HPDE6-E6E7 (cell line): Measurements from ENCODE around the gene FAM90A1.
A peak's percentile ranks its signal among the peaks of the same experiment; 100 is the strongest.
"Not testable (repeated sequence)": the region's sequence is repeated elsewhere in the genome, so short reads cannot be mapped to it uniquely, and the experiment has no call there.

Experiments used
- DNase-seq: peaks from one replicate; pipeline ENCODE4 v3.0.0; 2011; ENCODE audit warnings: missing footprints; ENCODE audit errors: extremely low spot score

FAM90A1 gene

DNA sequence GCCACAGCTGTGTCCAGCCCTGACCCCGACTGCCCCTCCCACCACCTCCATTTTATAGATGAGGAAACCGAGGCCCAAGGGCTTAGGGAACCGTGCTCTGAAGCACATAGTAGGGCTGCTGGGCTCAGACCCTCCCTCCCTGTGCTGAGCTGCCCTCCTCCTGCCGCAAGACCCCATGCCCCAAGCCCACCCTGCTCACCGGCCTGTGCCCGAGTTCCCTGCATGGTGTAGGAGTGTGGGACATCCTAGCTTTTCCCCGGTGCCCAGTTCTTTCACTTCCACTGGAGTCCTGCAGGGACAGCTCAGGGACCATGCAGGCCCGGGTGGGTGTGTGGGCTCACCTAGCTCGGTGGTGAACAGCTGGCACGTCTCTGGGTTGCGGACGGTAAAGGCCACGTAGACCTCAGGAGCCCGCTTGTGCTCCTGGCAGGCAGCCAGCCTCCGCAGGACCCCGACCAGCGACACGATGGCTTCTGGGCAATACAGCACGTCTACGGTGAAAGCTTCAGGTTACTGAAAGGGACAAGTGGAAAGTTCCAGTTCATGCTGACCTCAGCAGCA lies 6.6 kb upstream of the FAM90A1 start:
- DNase-seq = not testable (repeated sequence)

DNA sequence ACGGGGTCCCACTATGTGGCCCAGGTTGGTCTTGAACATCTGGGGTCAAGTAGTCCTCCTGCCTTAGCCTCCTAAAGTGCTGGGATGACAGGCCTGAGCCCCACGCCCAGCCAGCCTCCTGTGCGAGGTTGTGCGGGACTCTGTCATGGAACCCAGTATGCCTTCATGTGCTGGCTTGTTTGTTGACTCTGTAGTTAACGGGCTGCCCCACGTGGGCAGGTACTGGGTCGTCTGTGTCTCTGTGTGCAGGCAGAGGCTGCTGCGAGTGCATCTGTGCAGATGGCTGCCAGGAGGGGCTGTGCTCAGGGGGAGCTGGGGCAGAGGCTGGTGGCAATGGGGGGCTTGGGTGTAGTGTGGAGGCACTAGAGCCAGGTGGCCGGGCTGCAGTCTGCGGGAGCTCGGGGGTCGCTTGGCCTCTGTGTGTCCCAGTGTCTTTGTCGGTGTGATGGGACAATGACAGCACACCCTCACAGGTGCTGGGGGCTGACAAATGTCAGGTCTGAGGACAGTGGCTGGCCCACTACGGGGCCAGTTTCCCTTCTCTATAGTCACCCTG lies 6.0 kb upstream of the FAM90A1 start:
- DNase-seq = not testable (repeated sequence)

DNA sequence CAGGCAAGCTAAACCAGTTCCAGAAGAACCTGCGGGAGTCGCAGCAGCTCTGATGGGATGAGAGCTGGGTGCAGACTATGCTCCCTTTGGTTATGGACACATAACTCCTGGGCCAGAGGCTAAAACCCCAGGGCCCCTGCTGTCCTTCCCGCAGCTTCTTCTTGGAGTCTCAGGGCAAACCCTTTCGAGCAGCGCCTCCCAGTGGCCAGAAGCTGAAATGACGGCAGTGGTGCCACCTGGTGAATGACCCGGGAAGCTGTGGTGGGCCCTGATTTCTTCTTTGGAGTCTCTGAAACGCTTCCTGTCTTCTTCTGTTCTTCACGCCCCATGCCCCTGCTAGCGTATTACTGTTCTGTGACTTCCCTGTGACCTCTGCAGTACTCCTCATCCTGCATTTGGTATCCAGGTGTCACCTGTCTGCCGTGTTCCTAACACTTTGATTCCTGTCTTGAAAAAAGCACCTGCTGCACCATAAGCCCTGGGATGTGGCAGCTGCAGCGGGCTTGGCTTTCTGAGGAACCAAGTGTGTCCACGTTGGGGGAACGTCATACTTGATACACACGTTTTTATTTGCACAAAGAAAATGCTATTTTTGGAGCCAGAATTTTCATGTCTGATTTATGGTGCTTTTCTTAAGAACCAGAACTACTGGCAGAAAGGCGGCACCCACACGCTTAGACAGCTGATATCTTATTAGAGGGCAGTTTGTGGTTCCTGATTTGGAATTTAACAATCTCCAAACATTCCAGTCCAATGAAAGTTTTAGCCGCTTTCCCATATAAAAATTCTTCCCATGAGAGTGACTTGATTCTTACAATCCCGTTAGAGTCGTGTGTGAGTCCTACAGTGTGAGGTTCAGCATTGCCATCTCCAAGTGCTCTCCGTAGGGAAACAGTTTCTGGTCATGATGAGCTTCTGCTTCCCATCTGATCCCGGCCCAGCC lies 4.5 kb upstream of the FAM90A1 start:
- DNase-seq = not testable (repeated sequence)

DNA sequence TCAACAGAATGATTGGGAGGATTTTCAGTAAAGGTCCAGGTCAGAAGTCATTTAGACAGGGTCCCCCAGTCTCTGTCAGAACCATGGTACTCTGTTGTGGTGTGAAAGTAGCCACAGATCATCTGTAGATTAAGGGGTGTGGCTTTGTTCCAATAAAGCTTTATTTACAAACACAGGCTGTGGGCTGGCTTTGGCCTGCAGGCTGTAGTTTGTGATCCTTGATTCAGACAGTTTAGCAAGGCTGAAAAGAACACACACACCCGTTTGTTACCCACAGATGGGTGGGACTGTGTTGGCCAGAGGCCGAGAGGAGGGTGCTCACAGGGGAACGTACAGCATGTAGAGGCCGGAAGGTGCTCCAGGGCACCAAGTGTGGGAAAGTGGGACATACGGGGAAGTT lies 3.6 kb upstream of the FAM90A1 start:
- not testable (repeated sequence) for DNase-seq

DNA sequence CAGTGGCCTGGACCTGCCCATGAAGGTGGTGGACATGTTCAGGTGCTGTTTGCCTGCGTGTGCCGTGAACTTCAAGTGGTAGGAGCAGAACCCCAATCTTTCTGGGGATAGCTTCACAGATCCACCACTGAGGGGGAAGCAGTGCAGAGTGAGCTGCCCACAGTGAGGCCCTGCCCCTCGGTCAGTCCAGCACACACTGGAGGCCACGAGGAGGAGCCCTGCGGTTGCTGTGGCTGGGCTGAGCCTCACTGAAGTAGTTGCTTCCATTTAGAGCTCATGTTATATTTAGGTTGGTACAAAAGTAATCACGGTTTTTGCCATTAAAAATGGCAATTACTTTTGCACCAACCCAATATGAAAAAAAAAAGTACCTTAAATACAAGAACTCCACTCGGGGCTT lies 2.1 kb upstream of the FAM90A1 start:
- not testable (repeated sequence) for DNase-seq

DNA sequence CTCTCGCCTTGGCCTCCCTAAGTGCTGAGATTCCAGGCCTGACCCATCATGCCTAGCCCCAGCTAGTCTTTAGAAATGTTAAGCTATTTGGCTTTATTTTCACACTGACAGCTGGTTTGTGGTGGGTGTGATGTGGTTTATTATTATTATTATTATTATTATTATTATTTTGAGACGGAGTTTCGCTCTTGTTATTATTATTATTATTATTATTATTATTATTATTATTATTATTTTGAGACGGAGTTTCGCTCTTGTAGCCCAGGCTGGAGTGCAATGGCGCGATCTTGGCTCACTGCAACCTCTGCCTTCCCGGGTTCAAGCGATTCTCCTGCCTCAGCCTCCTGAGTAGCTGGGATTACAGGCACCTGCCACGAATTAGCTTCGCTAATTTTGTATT lies 1.2 kb upstream of the FAM90A1 start:
- DNase-seq = not testable (repeated sequence)

DNA sequence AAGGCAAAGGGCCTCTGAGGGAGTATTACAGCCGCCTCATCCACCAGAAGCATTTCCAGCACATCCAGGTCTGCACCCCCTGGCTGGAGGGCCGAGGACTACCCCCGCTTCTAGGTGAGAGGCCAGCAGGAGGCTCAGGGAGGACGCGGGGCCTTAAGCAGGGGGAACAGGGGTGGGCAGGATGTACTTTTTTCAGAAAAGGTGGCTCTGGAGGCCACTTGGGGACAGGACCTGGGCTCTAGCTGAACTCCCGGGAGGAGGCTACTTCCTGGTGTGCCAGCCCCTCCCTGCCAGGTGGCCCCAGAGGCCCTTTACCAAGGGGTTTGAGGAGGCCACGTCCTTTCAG lies 287 bp upstream of the FAM90A1 start:
- not testable (repeated sequence) for DNase-seq

DNA sequence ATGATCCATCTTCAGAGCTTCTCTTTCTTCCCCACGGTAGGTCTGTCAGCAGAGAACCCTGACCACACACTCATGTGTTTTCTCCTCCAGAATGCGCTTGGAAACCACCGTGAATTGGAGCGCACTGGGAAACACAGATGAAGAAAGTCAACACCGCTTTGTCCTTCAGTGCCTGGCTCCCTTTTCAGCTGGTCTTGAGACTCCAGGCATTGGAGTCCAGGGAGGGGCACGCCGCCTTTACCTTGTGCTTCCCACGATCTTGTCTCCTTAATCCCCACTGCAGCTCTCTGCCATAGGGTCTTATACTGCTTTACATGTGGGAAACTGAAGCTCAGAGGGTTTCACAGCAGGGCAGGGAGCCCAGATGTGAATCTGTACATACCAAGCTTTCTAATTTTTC lies 1.1 kb downstream of the FAM90A1 start:
- no peak for DNase-seq

DNA sequence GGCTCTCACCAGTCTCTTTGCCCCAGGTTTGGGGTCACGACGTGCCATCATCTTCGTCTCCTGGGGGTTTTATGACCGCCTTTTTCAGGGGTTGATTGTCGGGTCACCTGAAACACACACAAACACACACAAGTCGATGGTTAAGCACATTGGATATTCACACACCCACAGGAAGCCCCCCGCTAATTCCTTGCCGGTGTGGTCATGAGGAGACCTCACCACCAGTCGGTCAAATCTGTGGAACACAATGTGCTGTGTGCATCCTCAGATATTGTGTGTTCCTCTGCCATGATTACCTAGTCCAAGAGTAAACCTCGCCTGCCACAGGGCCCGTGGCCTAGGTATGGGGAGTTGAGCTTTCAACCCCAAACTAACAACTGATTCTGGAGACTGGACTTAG lies 2.6 kb downstream of the FAM90A1 start:
- DNase-seq = not testable (repeated sequence)

DNA sequence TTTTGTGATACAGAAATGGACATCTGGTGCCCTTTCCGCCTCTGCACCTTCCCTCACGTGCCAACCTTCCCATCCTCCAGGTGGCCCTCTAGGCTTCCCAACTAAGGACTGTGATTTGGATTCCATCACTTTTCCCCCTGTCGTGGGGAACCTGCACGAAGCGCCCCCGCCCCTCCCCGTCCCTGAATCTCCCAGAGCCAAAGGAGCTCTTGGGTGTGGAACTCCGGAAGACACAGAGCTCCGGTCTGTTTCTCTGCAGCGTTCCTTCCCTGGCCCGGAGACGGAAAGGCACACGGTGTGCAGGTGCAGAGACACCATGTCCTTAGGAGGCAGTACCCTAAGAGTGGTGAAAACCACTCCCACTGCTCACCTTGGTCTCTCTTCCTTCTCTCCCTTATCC lies 3.8 kb downstream of the FAM90A1 start:
- DNase-seq = not testable (repeated sequence)

DNA sequence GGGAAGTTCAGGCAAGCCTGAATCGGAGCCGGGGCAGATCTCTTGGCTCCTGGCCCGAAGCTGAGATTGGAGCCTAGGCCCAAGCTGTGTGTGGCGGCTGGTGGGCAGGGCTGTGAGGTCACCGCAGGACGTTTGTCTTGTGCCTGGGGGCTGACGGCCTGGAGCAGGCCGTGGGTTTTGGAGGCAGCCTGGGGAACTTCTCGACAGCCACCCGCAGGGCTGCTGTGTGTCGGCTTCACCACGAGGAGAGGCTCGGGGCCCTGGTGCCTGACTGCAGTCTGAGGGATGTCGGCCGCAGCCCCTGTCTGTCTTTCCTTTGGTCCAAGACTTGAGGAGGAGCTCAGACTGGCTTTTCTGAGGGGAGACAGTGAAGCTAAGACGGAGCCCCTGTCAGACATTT lies 5.1 kb downstream of the FAM90A1 start:
- not testable (repeated sequence) for DNase-seq

DNA sequence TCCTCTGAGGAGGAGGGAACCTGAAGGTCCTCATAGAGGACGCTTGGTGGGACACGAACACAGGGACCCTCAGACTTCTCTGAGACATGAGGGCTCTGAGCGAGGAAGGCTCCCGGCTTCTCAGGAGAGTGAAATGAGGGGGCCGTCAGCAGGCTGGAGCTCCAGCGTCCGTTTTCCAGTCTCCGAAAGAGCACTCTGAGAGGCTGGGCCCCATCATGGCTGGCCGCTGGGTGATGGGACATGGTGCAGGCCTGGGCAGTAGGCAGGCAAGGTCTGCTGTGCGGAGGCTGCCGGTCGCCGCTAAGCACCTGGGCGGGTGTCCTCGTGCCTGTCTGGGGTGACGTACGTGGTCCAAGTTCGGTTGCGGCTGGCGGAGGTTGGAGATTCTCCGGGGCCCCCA lies 5.6 kb downstream of the FAM90A1 start:
- DNase-seq = not testable (repeated sequence)

DNA sequence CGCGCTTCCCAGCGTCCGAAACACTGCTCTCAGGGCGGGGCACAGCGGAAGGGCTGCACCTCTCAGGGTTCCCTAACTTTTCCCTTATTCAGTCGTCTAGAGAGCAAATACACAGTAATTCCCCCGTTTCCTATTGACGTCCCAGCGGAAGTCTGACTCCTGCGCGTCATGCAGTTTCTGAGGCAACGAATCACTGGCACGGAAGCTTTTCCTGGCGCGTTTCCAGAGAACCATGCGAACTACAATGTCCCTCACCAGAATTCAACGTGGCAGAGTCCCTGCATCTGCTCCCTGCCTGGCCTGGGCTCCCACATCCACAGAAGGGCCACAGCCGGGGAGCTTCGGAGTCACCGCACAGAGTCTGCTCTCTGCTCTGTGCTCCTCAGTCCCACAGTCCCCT lies 6.0 kb downstream of the FAM90A1 start:
- not testable (repeated sequence) for DNase-seq

DNA sequence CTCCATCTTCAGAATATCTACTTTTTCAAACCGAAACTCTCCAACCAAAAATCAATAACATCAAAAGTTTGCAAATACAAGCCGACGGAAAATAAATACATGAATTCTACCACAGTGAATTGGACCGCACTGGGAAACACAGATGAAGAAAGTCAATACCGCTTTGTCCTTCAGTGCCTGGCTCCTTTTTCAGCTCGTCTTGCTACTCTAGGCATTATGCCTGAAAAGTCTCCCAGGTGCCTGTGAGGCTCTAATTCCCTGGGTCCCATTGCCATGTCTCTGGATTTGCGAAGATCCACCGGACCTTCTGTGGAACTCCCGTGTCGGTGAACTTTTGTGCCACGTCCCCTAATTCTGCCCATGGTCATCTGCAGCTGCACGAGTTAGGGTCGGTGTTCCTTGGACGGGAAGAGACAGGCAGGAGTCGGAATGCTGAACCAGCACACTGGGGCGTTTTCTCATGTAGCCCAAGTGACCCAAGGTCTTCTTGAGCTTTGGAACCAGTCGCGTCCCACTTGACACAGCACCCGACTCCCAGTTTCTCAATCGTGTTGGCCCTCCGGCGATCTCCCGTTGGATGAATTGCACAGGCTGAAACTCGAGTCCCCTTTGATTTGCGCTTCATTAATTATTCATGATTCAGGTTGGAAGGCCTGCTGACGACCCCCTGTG lies 8.6 kb downstream of the FAM90A1 start:
- not testable (repeated sequence) for DNase-seq

DNA sequence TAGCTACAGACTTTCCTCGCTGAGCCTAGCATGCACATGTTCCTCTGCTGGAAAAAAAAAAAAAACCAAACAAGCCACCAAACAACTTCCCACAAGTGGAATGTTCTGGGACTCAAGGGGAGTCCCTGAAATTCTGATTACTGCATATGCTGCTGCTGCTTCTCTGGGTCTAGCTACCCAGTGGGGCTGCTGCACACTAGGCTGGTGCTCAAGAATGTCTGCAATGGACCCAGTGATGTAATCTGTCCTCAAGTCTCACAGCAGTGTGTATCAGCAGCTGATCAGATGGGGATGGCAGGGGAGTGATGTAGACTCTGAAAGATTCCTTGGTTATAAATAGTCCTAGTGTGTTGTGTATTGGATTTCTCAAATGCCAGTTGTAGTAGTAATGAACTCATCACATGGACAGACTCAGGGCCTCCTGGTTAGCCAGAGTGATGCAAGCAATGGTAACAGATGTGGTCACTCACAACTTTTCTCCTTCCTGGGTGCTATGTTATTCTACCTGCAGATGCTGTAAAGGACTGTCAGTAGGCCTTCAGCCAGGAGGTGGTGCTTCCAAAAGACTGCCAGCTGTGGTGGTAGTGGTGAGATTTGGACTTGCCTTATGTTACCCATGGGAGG lies 29.6 kb downstream of the FAM90A1 start:
- DNase-seq = not testable (repeated sequence)

DNA sequence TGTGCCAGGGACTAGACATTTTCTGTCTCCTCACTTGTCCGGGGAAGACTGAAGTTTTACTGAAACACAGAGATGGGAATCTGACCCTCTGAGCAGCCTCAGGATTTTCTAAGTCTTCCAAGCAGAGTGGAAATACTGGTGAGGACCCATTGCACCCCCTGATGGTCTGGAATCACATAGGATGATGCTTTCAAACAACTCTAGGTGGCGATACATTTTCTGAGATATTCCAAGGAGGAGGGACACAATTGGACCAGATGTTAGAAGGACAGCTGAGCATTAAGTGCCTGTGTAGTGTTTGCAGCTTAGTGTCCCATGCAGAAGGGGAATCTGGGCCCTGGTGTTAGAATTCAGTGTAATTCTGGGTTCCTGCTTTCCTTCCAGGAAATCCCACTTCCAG lies 39.3 kb downstream of the FAM90A1 start:
- DNase-seq = not testable (repeated sequence)

DNA sequence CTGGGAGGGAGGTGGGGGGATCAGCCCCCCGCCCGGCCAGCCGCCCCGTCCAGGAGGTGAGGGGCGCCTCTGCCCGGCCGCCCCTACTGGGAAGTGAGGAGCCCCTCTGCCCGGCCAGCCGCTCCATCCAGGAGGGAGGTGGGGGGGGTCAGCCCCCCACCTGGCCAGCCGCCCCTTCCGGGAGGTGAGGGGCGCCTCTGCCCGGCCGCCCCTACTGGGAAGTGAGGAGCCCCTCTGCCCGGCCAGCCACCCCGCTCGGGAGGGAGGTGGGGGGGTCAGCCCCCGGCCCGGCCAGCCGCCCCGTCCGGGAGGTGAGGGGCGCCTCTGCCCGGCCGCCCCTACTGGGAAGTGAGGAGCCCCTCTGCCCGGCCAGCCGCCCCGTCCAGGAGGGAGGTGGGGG lies 43.2 kb downstream of the FAM90A1 start:
- not testable (repeated sequence) for DNase-seq

DNA sequence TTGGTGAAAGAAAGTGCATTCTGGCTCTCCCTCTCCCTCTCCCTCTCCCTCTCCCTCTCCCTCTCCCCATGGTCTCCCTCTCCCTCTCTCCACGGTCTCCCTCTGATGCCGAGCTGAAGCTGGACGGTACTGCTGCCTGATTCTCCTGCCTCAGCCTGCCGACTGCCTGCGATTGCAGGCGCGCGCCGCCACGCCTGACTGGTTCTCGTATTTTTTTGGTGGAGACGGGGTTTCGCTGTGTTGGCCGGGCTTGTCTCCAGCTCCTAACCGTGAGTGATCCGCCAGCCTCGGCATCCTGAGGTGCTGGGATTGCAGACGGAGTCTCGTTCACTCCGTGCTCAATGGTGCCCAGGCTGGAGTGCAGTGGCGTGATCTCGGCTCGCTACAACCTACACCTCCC lies 44.1 kb downstream of the FAM90A1 start:
- not testable (repeated sequence) for DNase-seq

DNA sequence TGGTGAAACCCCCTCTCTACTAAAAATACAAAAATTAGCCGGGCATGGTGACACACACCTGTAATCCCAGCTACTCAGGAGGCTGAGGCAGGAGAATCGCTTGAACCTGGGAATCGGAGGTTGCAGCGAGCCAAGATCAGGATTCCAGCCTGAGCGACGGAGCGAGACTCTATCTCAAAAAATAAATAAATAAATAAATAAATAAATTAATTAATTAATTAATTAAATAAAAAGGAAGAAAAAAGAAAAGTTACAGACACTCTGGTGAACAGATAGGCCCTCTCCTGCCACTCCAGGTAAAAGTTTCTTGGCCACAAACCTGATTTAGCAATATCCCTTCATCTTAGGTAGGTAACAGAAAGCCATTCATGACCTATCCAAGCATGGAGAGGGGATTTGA lies 44.5 kb downstream of the FAM90A1 start:
- not testable (repeated sequence) for DNase-seq

DNA sequence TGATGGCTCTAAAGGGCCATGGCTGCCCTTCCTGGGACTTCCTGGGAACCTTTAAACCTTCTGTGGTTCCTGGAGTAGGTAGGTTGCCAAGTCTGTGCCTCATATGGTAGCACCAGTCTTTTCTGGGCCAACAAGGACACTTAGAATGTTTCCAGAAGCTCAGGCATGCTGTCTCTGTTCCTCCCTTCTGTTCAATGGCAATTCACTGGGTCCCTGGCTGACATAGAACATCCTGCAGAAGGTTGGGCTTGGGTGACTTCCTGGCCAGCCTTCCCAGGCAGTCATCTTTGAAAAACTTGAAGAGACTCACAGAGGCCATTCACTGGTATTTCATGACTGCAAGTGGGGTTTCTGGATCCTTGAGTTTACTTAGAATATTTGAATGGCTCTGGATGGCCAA lies 46.1 kb downstream of the FAM90A1 start:
- DNase-seq = not testable (repeated sequence)

DNA sequence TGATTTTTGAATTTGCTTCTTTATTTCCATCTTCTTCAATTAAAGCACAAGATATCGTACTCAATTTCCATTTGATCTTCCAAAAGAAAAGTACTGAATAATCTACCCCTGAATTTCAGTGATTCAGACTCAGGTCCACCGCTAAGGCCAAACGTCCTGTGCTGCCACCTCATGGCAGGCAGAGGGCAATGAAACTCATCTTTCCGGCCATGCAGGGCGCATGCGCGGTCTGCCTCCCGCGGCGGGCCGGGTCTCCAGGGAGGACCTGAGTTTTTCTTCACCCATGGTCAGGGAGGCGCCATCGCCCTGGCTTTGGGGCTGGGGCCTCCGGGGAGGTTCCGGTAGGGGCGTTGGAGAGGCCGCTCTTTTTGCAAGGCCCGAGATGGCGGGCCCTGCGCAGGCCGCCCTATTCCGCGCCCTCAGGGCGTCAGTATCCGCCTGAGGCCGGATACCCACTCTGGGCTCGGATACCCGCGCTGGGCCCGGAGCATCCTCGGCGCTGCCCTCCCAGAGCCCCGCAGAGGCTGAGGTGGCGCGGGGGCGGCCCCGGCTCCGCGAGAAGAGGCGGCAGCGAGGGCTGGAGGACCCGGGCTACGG lies 47.3 kb downstream of the FAM90A1 start:
- peak; percentile 29 for DNase-seq
